GM19324 (cell line): ENCODE data around the gene CEP350.

ENCODE experiments used
- ATAC-seq: cut with Tn5 transposase; IDR thresholded peaks from one replicate; pipeline ENCODE4 v1.9.1; 2021; ENCODE audit warnings: mild to moderate bottlenecking, moderate library complexity; ENCODE audit not compliant: unreplicated experiment, low FRiP score

The CEP350 gene

GRCh38 chr1:180152588-180152987 lies 198.0 kb downstream of the CEP350 start:
- no peak for ATAC-seq

GRCh38 chr1:180153032-180153431 lies 198.4 kb downstream of the CEP350 start:
- no peak for ATAC-seq

- no peak for ATAC-seq
These were observed 199.4 kb downstream of the CEP350 start for GRCh38 chr1:180154003-180154324.

GRCh38 chr1:180154325-180155181 lies 199.9 kb downstream of the CEP350 start, which contains the start of gene QSOX1:
Gene QSOX1, plus strand, starts transcription at chr1:180154869. Its CDS starts 39 bp downstream, at chr1:180154908.
- ATAC-seq: peak; percentile 95

GRCh38 chr1:180155182-180155682 lies 200.6 kb downstream of the CEP350 start:
- no peak for ATAC-seq

- ATAC-seq: no peak
These were observed 201.6 kb downstream of the CEP350 start for GRCh38 chr1:180156201-180156600.

- no peak for ATAC-seq
These were observed 202.1 kb downstream of the CEP350 start for GRCh38 chr1:180156631-180157091.

- no peak for ATAC-seq
These were observed 202.5 kb downstream of the CEP350 start for GRCh38 chr1:180157108-180157507.

GRCh38 chr1:180157576-180158057 lies 203.0 kb downstream of the CEP350 start:
- ATAC-seq: no peak

GRCh38 chr1:180158149-180159147 lies 203.8 kb downstream of the CEP350 start:
- ATAC-seq: no peak

GRCh38 chr1:180160357-180160756 lies 205.7 kb downstream of the CEP350 start:
- no peak for ATAC-seq

- ATAC-seq: no peak
These were observed 208.4 kb downstream of the CEP350 start for GRCh38 chr1:180163041-180163440.
